GM21717 (cell line): ENCODE data around the gene IL1RAPL1.

Source experiments
- ATAC-seq: cut with Tn5 transposase; IDR thresholded peaks from one replicate; pipeline ENCODE4 v1.9.1; 2021; ENCODE audit warnings: mild to moderate bottlenecking, moderate library complexity; ENCODE audit not compliant: unreplicated experiment

Gene IL1RAPL1

GRCh38 chrX:29693912-29694311 lies 1106.7 kb downstream of the IL1RAPL1 start:
- no peak for ATAC-seq

DNA sequence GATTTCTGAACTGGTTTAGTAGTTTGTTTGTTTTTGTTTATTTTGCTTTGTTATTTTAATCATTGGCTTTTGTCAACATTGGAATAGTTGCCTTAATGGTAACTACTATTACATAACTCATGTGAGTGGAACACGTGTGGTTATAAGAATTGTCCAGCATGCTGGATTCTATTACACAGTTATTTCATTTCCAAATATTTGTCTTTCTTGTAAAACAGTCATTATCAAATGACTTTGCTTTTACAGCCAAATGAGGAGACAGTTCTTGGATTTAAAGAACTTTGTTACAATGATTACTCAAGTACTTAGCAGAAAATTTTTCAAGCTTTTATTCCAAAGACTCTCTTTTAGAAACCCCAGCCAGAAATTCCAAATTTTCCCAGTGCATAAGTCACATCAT lies 1112.0 kb downstream of the IL1RAPL1 start:
- no peak for ATAC-seq

DNA sequence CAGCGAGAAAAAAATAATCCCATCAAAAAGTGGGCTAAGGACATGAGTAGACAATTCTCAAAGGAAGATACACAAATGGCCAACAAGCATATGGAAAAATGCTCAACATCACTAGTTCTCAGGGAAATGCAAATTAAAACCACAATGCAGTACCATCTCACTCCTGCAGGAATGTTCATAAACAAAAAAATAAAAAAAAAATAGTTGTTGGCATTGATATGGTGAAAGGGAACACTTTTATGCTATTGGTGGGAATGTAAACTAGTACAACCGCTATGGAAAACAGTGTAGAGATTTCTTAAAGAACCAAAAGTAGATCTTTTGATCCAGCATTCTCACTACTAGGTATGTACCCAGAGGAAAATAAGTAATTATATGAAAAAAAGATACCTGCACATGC lies 1119.8 kb downstream of the IL1RAPL1 start:
- no peak for ATAC-seq

DNA sequence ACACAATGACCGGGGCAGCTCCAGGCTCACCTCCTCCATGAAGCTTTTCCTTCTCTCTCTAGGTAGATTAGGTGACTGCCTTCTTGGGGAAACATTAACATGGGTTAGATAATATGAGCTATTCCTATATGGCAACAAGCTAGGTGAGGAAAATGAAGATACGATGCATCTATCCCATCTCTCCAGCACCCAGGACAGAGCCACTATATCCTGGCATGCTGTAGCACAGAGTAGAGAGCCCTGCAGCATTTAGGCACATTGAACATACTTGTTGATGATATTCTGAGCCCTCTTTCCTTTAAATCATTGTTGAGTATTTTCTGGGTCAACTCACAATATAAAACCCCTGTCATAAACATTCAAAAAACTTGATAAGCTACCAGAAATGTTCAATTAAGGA lies 1133.9 kb downstream of the IL1RAPL1 start:
- ATAC-seq: no peak

- ATAC-seq: no peak
Observed at GRCh38 chrX:29724316-29724715, 1137.1 kb downstream of the IL1RAPL1 start.

GRCh38 chrX:29726811-29727210 lies 1139.6 kb downstream of the IL1RAPL1 start:
- no peak for ATAC-seq

- ATAC-seq: no peak
Observed at GRCh38 chrX:29728639-29729038, 1141.4 kb downstream of the IL1RAPL1 start.

GRCh38 chrX:29744966-29745365 lies 1157.7 kb downstream of the IL1RAPL1 start:
- no peak for ATAC-seq

DNA sequence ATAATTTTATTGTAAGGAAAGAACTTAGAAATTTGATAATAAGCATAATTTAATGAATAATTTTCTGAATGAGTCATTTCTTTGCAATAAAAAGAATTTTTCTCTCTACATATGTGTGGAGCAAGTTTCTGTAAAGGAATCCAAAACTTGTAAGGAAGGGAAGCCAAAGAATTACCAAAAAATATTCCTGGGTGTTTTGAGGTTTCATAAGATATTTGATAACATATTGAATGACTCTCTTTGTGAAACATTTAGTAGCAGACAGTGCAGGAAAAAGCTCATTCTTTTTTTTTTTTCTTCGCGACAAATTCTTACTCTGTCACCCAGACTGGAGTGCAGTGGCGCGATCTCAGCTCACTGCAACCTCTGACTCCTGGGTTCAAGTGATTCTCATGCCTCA lies 1159.1 kb downstream of the IL1RAPL1 start:
- no peak for ATAC-seq

GRCh38 chrX:29762006-29762405 lies 1174.8 kb downstream of the IL1RAPL1 start:
- no peak for ATAC-seq

DNA sequence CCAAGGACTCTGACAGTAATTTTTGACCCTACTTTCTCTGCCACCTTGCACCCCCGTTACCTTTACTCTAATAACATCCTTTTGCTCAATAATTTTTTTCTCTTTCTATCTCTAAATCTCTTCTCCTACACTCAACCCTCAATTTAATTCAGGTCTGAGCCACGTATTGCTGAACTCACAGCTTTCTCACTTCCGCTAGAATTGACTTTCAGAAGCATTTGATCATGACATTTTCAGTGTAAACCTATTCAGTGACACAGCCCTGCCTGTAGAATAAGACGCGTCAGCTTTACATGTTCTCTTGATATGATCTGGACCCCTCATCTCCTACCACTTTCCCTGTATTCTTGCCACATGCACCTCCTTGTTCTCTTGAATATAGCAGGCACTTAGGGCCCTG lies 1188.6 kb downstream of the IL1RAPL1 start:
- ATAC-seq: no peak

DNA sequence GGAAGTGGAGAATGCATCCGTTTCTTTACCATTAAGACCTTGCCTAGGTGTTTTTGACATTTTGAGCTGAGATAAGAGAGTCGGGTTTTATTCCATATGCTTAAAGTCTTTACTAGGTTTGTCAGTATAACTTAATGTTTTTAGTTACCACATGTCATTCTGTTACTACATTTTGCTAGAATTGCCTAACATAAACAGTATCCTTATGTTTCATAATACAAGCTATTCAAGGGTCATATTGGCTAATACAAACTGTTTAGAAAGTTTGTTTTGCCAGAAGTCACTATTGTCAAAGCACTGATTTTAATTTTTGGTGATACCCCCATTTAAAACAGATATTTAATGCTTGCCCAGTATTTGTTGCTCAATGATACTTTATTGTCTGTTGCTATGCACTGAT lies 1200.4 kb downstream of the IL1RAPL1 start:
- ATAC-seq: no peak

- ATAC-seq: no peak
Observed at GRCh38 chrX:29788991-29789699, 1201.9 kb downstream of the IL1RAPL1 start.

- no peak for ATAC-seq
Observed at GRCh38 chrX:29792335-29792734, 1205.1 kb downstream of the IL1RAPL1 start.

DNA sequence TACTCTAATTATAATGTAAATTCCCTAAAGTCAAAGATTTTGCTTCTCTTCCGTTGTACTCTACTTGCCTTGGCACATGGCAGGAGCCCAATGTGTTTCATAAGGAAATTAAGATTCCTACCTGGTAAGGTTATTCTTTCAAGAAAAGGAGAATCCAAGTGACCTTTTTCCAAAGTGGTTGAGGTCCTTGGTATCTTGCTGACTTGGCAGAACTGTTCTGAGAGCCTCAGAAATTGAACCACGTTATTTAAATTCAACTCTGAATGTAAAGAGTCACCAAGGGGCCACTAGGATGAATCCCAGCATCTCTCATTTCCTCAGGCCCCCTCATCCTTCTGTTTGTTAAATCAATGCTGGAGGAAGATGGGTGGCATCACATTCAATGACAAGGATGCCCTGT lies 1209.9 kb downstream of the IL1RAPL1 start:
- ATAC-seq: no peak

DNA sequence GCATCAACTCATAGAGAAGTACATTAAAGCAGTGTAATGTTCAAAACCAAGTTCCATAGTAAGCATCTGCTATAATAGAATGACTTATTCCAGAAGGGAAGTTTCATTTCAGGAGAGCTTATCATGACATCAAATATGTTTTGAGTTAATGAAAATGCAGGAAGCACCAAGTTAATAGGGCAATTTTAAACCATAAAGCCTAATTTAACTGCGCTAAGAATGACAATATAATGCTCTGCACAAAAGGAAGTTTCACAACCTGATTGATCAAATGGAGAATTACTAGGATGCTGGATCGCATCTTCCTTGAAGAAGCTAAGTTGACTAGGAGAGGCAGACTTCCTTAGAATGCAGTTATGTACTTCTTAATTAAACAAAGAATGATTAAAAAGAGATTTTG lies 1211.2 kb downstream of the IL1RAPL1 start:
- ATAC-seq: no peak

DNA sequence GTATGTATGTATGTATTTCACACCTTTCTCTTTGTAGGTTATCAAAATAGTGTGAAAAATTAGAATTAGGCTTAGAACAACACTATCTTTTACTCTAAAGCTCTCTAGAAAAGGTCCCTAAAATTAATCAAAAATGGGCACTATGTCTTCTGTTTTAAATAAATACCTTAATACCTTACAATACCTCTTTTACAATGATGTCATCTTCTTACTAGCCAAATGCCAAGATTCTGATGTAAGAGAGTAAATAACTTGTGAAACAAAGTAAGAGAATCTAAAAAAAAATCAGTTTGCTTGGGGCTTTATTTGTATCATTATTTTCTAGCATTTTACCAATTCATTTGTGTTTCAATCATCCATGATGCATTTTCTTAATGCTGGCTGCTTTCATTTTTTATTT lies 1225.9 kb downstream of the IL1RAPL1 start:
- ATAC-seq: no peak

DNA sequence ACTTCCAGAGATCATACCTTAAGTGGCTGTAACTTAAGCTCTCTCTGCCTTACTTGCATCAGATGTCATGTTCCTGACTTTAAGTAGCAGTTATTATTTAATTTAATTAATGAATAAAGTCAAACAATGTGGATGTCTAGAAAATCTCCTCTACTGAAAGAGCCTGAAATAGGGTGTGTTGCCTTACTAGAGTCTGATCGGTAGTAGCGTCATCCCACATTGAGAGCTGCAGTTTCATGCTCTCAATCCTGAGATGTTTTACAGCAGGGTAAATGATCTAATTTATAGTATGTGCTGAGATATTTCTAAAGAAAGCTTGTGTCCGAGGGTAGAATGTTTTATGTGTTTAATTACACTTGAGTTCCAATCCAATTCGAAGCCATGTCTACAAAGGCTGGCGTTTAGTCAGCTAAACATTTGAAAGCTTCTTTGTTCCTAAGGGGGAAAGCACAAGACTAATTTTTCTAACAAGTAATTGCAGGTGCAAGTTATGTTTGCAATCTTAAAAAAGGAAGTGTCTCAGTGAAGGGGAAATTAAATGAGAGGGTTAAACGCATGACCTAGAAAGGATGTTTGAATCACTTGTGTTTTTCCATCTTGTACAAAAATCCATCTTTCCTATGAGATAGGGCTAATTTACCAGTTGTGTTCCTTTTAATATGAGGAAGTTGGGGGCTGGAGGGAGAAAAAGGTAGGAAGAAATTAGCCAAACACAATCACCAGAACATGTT lies 1237.1 kb downstream of the IL1RAPL1 start:
- ATAC-seq: no peak

GRCh38 chrX:29826742-29827141 lies 1239.5 kb downstream of the IL1RAPL1 start:
- no peak for ATAC-seq

GRCh38 chrX:29834311-29834710 lies 1247.1 kb downstream of the IL1RAPL1 start:
- ATAC-seq: no peak

- ATAC-seq: no peak
Observed at GRCh38 chrX:29834764-29835163, 1247.5 kb downstream of the IL1RAPL1 start.

DNA sequence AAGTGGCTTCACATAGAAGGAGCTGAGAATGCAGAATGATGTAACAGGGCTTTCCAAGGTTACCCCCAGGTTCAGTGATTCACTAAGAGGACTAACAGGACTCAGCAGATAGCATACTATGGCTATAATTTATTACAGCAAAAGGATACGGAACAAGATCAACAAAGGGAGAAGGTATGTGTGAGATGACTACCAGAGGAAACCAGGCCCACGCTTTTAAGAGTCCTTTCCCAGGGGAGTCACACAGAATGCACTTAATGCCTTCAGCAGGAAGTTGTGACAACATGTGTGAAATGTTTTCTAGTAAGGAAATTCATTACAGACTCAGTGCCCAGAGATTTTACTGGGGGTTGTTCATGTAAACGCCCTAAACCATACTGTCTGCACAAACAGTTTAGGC lies 1254.5 kb downstream of the IL1RAPL1 start:
- no peak for ATAC-seq

- no peak for ATAC-seq
Observed at GRCh38 chrX:29842552-29842951, 1255.3 kb downstream of the IL1RAPL1 start.
